ENCODE data around the gene ATG2A.
A peak's percentile ranks its signal among the peaks of the same experiment; 100 is the strongest.

ATG2A gene

DNA sequence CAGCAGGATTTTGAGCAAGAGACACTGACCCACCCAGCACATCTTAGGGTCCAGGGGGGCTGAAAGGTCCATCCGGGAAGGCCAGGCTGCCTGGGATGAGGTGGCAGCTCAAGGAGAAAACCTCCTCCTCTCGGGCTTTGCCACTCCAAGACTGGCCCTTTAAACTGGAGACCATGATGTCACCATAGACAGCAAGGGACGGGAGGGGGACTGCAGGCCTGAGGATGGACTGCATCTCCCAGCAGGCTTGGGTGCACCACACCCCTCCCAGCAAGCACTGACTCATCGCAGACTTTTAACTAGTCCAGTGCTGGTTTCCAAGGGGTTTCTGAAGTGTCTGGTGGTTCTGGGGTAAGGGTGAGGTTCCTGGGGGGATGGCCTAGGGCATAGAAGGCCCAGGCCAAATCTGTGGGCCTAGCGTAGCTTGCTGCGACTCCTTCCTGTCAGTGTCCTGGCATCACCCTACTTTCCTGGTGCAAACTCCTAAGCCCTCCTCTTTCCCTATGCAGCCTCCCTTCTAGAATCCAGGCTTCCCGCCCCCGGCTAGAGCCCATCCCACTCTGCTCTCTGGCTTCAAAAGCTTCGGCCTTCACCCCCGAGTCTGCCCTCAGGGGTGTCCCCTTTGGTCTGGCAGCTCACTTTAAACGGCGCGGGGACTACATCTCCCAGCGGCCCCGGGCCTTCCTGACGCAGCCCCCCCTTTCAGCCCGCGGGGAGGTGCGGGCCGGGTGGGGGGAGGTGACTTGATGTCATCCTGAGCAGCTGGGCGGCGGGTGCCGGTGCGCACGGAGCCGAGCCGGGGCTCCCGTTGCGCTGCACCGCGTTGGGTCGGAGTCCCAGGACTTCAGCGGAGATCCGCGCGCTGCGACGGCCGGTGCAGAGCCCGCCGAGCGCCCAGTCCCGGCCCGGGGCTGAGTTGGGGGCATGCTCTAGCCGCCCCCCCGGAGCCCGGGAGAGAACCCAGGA is 7.2 kb upstream of the ATG2A start, which contains the start of gene PPP2R5B:
PPP2R5B (plus strand) TSS at position 746 of the 966 bp plus-strand sequence. CDS start 1,046 bp downstream, outside the sequence.
- DNase-seq: peak; percentile 87

DNA sequence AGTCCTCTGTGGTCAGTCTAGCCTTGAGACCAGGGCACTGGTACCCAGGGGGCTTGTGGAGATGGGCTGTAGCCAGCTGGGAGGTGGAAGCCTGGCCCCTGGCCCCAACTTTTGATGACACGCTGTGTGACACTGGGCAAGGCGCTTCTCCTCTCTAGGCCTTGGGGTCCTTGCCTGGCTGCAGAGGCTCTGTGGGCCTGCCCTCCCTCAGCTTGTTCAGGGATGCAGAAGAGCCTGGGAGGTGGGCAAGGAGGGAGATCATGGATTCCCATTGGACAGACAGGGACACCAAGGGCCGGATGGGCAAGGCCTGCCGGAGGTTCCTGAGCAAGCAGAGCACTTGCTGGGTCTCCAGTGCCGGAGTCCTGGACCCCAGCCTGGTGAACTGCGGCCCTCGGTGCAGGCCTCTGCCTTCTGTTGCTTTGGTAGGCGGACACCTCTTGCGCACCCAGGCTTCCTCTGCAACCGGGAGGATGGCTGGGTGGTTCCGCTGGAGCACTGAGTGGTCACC is 6.2 kb upstream of the ATG2A start:
- no peak for DNase-seq

DNA sequence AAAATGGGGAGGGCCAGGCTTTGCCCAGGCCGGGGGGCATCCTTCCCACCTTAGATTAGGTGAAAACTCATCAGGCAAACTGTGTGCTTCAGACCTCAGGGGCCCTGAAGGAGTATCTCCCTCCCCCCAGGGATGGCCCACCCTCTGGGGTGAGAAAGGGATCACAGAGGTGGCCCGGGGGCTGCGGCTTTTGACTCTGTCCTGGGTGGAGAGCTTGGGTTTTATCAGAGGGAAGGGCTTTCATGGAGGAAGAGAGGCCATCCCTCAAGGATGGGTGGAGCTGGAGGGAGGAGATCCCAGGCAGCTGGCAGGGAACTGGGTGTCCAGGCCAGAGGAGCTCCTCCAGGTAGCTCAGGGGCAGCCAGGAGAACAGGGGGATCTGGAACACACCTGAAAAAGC is 4.4 kb upstream of the ATG2A start:
- DNase-seq: no peak

DNA sequence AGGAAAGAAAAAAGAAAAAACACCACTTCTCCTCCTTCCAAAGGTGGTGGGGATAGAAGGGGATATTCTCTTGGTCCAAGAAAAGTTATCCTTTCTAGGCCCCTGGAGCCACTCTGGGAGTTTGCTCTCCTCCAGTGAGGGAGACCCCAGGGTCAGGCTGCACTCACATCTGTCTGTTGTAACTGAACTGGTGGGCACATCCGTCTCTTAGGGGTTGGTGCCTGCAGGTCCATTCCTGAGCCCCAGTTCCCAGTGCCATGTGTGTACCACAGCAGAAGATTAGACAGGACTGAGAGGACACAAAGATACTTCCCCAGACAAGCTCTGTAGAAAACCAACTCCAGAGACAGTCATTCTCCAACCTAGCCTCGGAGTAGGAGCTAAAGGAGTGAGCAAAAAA is 3.1 kb upstream of the ATG2A start:
- DNase-seq: no peak

DNA sequence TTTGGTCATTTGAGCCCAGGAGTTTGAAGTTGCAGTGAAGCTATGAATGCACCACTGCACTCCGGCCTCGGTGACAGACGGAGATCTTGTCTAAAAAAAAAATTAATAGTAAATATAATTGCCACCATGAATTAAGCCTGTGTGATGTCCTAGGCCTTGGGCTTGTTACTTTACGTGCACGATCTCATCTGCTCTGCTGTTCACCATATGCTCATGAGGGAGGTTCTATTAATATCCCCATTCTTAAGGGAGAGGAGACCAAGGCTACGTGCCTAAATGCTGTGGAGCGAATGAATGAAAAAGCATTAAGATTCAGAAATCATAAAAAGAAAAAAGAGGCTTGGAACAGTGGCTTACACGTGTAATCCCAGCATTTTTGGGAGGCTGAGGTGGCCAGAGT is 2.6 kb upstream of the ATG2A start:
- no peak for DNase-seq

DNA sequence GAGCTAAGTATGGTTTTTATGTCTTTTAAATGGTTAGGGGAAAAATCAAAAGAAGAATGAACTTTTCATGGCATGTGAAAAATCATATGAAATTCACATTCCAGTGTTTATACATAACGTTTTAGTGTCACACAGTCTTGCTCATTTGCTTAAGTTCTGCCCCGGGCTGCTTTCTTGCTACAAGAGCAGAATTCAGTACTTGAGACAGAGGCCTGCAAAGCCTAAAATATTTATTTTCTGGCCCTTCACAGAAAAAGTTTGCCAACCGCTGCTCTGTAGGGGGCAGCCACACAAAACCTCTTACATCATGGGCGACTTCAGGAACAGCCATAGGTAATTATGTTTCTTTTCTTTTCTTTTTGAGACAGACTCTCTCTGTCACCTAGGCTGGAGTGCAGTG is 1.0 kb upstream of the ATG2A start:
- no peak for DNase-seq

DNA sequence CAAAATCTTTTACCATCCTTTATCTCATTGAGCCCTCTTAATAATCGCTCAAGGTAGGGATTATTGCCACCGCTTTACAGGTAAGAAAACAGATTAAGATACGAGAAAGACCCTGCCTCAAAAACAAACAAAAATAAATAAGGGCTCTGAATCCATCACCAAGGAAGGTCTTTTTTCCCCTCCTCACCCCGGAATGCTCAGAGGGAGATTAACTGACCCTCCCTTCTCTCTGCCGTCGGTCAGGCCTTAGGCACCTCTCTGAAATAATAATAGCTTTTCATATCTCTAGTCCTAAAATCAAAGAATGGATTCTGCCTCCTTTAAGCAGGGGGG is 620 bp upstream of the ATG2A start:
- DNase-seq: no peak

DNA sequence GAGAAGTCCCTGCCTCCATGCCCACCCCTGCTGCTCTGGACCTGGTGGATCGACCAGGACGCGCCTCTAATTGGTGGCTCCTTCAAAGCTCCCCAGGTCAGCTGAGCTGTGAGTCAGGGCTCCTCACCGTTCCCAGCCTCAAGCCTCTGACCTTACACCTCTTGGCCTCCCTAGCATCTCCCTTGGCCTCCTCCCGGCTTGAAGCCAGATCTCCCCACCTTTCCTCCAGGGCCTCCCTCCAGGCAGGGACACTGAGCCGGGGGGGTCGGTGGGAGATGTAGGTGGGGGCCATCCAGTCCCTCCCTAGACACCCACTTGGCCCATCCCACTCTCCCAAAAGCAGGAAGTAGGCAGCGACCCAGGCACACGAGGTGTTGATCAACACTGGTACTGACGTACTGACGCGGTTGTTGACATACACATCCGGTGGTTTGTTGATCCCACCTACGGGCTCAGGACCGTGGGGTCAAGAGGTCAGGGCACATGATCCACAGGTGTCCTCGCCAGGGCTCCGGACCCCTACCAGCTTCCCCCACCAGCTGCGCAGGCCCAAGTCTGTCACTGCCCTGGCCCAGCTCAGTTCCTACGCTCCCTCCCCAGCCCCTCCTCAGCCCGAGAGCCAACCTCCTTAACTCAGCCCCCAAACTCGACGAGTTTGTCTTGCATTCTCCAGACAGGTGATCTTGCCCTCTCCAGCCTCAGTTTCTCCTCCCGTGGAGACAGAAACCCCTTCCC is 802 bp downstream of the ATG2A start:
- no peak for DNase-seq

DNA sequence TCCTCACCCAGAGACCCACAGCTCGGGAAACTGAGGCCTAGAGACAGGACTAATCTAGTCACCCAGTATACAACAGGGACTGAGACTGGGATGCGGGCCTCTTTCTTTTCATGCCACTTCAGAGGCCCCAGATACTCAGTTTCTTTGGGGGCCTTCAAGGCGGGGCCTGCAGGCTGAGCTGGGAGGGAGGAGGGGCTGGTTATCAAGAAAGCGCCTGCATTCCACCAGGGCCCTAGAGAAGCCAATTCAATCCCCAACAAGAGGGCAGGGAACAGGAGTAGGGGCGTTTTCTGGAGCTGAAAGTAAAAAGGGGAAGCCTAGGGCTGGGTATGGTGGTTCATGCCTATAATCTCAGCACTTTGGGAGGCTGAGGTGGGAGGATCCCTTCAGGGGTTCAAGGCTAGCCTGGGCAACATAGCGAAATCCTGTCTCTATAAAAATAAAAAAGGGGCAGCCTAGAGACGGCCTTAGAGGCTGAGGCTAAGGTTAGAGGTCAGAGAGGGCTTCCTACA is 1.6 kb downstream of the ATG2A start:
- DNase-seq: no peak

DNA sequence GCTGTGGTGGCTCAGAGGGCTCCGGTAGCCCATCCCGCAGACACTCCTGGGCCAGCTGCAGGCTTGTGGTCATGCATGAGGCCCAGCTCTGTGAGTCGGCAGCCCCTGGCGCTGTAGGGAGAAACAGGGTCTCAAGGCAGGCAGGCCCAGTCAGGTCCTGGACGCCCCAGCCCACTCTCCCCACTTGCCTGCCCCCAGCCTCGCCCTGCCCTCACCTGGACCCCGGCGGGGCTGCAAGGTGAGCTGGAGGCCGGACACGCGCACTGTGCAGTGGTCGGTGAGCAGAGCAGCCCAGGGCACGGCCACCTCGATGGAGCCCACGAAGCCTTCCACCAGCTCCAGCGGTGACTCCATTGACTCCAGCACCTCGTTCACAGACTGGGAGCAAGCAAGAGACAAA is 2.9 kb downstream of the ATG2A start:
- DNase-seq: no peak

DNA sequence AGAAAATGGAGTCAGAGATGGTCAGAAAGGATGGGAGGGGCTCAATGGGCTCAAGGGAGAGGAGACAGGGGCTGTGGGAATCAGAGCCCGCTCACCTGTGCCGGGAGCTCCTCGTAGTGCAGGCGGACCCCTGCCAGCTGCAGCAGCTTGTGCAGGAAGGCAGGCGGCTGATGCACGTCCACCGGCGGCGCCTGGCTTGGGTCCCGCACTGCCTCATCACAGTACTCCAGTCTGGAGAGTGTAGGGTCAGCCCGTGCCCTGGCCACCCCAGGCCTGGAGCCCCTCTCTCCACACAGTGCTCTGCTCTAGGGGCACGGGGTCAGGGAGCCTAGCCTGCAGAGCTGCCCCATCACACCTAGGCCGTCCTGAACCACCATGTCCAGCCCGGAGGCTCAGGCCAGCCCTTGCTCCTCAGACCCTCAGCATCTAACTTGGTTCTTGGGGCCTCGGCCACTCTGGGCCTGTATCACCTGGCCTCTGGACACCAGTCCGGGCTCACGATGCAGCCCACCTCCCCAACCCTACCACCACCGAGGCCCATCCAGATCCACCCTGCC is 3.8 kb downstream of the ATG2A start:
- no peak for DNase-seq

DNA sequence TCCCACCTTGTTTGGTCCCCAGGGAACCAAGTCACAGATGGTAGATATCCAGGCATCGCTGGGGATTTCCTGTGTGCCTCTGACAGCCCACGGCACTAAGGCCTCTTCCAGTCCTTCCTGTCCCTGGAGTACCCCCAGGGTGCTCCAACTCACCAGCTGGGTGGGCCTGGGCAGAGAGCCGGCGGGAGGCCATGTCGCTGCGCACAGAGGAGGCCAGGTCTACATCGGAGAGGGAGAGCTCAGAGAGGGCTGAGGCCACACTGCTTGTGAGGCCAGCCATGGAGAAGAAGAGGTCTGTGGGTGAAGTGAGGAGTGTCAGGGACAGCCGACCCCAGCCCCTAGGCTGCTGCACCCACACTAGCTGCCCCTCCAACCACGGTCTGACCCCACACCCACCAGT is 5.3 kb downstream of the ATG2A start:
- no peak for DNase-seq

DNA sequence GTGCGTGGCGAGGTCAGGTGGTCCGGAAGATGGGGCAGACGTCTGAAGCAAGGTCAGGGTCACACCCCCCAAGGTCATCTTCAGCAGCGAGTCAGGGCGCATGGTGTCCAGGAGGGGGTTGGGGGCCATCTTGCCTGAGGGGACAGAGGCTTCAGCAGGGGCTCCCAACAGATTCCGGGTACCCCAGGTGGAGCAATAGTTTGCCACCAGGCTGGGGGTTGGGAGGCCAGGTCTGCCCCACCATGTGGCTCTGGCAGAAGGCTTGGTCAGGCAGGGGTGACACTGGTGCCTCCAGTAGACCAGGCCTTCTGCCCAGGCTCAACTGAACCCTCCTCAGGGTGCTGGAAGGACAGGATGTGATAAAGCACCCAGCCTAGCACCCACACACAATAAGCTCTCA is 5.9 kb downstream of the ATG2A start:
- no peak for DNase-seq

DNA sequence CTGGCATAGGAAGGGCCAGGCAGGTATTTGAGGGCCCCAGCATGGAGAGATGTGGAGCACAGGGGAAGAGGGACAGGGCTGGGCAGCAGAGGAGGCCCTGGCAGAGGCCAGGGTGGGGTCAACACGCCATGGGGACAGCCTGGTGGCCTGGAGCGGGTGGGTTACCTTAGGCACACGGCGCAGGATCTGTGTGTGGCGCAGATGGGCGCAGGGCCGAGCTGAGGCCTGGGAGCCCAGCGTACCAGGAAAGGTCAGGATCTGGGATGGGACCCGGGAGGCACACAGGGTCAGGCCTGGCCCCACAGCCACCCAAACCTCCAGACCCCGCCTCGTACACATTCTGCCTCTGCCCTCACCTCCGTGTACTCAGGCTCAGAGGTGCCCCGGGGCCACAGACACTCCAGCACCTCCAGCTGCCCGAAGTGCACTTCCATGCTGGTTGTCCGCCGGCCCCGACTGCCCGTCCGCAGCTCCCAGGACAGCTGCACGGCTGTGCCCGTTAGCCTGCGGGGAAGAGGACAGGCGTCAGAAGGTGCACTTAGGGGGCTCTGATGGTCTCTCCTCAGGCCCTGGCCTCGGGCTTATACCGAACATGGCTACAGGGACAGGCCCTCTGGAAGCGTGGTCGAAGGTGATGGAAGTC is 6.4 kb downstream of the ATG2A start:
- no peak for DNase-seq

DNA sequence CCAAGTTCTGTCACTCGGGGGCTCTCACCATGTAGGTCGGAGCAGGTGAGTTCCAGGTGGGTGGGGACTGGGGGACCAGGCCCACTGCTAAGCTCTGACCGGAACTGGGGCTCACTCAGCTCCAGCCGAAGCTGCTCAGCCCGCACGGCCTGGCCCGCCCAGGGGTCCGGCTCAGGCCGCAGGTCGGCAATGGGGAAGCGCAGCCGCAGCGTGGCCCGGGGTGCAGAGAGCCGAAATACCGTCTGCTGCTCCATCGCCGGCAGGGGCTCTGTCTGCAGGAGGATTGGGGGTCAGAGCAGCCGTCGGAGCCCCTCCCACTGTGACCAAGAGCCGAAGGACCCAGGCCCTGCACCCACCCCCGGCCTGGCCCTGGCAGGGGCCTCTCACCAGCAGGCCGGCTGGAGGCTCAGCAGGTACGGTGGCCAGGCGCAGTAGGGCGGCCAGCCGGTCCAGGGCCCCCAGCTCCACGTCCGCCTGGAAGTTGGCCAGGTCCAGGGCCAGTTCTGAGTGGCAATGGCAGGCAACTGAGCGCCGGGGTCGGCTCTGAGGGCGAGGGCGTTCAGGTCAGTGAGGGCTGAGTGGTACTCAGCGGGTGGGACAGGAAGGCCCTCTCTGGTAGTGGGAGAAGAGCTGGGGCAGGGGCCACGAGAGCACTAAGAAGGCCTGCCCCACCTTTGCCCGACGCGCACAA is 7.2 kb downstream of the ATG2A start:
- no peak for DNase-seq

DNA sequence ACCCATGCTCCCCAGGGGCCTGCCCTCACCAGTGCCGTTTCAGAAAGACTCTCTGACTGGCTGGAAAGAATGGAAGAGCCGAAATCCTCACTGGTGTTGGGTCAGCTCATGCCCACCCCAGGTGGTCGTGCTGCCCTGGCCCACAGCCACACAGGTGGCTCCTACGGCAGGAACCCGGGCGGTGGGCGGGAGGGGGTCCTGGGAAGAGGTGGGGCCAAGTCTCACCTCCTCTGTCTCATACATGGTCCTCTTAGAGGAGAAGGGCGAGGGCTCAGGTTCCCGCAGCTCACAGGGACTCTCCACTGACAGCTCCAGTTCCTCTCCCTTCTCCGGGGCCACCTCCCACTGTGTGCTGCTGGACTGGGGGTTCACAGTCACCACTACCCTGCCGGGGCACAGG is 8.2 kb downstream of the ATG2A start:
- DNase-seq: no peak

DNA sequence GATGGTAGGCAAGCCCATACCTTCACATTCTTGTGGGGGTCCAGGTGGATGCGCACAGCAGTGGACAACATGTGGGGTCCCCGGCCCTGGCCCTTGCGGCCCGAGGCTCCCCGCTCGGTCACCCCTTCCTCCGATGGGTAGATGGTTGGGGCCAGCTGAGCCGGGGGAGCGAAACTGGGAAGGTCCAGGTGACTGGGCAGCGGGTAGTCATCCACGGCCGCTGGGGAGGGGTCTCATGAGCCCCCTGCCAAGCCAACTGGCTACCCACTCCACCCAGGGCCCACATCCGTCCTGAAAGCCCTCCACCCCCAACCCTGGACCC is 10.7 kb downstream of the ATG2A start:
- no peak for DNase-seq

DNA sequence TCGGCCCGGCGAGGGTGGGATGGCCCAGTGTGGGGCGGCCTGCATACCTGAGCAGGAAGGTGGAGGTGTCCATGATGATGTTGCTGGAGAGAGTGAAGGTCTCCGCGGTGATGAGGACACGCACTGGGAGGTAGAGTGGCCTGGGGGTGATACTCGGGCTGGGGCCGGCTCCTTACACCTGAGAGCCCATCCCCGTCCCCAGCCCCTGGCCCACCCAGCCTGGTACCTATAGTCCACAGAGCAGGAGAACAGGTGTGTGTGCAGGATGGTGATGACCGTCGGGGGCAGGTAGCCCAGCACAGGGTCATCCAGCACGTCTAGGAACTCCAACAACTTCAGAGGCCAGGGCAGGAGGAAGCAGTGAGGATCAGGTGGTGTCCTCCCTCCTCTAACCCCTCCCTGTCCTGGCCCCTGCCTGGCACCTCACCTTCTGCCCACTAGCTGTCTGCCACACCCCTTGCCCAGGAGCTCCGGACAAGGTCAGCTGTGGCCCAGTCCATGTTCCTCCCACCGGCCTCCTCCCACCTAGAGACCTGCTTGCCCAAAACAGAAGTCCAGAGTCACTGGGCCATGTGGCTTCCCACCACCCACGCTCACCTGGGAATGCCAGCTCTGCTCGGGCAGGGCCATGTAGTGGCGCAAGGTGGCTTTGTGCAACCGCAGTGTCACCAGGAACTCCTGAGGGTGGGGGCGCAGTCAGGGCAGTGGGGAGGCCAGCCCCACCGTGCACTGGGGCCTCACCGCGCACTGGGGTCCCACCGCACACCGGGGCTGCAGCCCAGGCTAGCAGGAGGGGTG is 11.3 kb downstream of the ATG2A start:
- no peak for DNase-seq

DNA sequence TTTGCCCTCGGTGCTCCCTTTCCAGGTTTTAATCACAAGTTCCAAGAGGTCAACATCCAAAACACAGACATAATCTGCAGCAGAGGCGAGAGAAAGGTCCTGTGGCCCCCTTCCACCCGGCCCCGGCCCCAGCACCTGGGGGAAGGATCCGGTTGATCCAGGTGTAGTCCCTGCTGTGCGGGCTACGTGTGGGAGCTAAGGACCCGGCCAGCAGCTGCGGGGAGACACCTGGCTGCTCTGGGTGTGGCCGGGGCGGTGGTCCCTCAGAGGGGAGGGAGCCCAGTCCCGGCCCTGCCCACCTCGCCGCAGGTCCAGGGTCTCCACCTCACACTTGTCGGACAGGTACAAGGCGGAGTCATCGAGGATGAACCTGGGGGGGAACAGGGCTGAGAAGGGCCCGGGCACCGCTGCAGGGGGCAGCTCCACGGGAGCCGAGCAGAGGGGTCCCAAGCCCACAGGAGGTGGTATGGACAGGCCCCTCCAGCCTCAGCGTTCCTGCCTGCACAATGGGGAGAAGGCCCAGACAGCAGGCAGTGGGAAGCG is 13.6 kb downstream of the ATG2A start:
- DNase-seq: no peak

DNA sequence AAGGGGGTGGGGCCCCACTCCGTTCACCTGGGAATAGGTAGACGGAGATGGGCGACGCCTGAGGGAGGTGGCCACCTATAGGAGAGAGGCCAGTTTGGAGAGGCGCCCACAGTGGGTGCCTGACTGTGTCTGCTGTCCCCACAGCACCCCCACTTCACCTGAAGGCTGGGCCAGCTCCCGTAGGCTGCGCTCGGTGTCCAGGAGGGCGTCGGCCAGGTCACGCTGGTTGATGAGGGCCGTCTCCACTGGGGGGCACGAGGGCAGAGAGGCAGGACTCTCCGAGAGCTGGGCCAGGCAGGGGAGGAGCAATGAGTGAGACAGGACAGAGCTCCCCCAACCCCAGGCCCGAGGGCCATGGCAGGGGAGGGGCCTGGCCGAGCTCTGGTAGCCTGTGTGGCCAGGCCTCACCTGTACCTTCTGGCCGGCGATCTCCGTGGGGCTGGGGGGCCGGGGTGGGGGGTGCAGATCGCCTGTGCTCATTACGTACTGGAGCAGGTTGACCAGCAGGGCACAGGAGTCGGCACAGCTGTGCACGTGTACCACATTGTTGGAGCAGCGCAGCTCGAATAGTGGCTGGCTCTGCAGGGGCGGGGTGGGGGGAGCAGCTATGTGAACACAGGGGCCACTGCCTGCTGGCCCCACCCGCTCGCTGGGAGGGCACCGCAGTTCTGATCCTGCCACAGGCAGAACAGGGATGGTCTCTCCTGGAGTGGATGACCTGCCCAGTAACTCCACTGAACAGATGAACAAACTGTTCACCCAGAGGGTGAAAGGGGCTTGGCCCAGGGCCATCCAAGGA is 14.7 kb downstream of the ATG2A start:
- no peak for DNase-seq

DNA sequence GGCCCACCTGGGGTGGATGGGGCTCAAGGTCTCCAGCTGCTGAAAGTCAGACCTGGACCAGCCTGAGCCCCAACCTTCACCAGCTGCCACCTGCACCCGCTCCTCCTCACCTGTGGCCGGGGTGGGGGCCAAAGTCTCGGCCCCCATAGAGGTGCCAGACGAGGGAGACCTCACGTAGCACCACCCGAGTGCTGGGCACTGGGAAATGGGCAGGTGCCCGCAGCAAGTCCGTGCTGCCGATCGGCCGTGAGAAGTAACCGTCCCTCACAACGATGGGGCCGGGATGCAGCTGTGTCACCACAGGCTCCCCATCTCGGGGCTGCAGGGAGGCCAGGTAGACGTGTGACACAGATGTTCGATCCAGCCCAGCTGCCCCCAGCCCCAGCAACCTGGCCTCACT is 16.2 kb downstream of the ATG2A start:
- no peak for DNase-seq

All from amniotic stem cell (primary cell).